Type B pancreatic cell (in vitro differentiated cells): ENCODE results near the gene ART5. TPM values are rescaled to one million over a fixed set of nuclear protein-coding genes. Genes with fewer than 3 reads are reported as not detected.

ENCODE experiments used
- DNase-seq: peaks from one replicate; pipeline ENCODE4 v3.0.0; 2021; ENCODE audit warnings: mixed read lengths; ENCODE audit not compliant: unreplicated experiment; ENCODE audit errors: extremely low spot score
- H3K27ac Mint-ChIP-seq: 2 replicates; pipeline ENCODE4 v1.8.0; 2021; ENCODE audit warnings: mild to moderate bottlenecking, mixed read lengths
- H3K27me3 Mint-ChIP-seq: 2 replicates; pipeline ENCODE4 v1.8.0; 2021; ENCODE audit warnings: mixed read lengths
- H3K36me3 Mint-ChIP-seq: 2 replicates; pipeline ENCODE4 v1.8.0; 2021; ENCODE audit warnings: mixed read lengths
- H3K4me1 Mint-ChIP-seq: one replicate; pipeline ENCODE4 v1.8.0; 2021; ENCODE audit warnings: mixed read lengths; ENCODE audit not compliant: unreplicated experiment
- H3K4me3 Mint-ChIP-seq: 2 replicates; pipeline ENCODE4 v1.8.0; 2021; ENCODE audit warnings: mild to moderate bottlenecking, mixed read lengths
- H3K9me3 Mint-ChIP-seq: 2 replicates; pipeline ENCODE4 v1.8.0; 2021; ENCODE audit warnings: mixed read lengths
- total RNA-seq: library from RNA; stranded (reverse); gene quantifications from 2 replicates; pipeline ENCODE4 v1.2.1, GENCODE V29; 2021; ENCODE audit warnings: low replicate concordance
- TF ChIP-seq, protein P1 (sequence below): fragments of 200-600 bp; sonication (generic); conservative IDR thresholded peaks from 2 replicates; pipeline ENCODE4 v1.5.0; 2021; ENCODE audit warnings: antibody characterized with exemption, mild to moderate bottlenecking

Gene ART5
- total RNA-seq, 1 donor from 2014 or later = 3.8 TPM

DNA sequence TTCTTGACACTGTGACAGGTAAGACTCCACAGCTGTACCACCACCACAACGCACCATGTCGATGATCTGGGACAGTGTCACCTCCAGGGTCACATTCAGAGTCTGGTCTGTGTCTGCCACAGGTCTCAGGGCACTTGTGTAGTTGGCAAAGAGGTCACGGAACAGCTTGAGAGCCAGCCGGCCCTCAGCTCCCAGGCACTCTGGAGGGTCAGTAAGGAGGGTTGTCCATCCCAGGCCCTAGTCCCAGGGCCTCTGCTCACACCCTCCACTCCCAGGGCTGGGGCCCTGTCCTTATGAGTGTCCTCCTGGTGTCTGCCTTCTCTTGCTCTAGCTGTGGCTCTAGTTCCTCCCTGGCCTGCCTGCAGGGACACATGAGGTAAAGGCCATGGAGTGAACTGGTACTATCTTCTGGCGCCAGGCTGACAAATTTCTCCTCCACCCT lies 28.0 kb upstream of the ART5 start:
- Mint-ChIP-seq H3K9me3 (no peaks in the 10 kb centered on the region), H3K36me3 (peaks cover 19% of the 10 kb centered on the region)

DNA sequence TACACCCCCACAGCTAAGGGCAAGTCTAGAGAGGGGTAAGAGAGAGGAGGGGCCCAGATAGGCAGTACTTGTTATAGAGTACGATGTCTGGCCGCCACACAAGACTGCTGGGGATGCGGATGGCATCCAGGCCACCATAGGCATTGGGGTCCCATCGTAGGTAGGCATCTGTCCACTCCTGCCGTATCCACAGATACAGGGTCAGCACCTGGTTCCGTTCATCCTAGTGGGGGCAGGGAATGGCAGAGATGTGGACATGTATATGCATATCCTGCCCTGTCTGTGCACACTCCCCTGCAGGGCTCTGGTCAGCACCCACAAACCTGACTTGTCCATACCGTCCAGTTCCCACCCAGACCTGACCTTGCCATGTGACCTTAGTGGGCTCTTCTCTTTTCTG lies 27.3 kb upstream of the ART5 start:
- Mint-ChIP-seq H3K27ac (no peak overlapping the region), H3K27me3 (no peaks in the 10 kb centered on the region), H3K4me1 (peaks cover 13% of the 10 kb centered on the region), H3K36me3 (peaks cover 17% of the 10 kb centered on the region), H3K9me3 (no peaks in the 10 kb centered on the region), H3K4me3 (no peak overlapping the region)
- TF ChIP-seq, protein P1, sequence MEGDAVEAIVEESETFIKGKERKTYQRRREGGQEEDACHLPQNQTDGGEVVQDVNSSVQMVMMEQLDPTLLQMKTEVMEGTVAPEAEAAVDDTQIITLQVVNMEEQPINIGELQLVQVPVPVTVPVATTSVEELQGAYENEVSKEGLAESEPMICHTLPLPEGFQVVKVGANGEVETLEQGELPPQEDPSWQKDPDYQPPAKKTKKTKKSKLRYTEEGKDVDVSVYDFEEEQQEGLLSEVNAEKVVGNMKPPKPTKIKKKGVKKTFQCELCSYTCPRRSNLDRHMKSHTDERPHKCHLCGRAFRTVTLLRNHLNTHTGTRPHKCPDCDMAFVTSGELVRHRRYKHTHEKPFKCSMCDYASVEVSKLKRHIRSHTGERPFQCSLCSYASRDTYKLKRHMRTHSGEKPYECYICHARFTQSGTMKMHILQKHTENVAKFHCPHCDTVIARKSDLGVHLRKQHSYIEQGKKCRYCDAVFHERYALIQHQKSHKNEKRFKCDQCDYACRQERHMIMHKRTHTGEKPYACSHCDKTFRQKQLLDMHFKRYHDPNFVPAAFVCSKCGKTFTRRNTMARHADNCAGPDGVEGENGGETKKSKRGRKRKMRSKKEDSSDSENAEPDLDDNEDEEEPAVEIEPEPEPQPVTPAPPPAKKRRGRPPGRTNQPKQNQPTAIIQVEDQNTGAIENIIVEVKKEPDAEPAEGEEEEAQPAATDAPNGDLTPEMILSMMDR = no peak
- DNase-seq = no peak

More for the DNA sequence above, 28.0 kb upstream of the ART5 start:
- H3K4me3 Mint-ChIP-seq = no peak overlapping the region
- no peaks in the 10 kb centered on the region for H3K27me3 Mint-ChIP-seq
- TF ChIP-seq, protein P1 = no peak
- H3K27ac Mint-ChIP-seq = no peak overlapping the region
- no peak for DNase-seq
- peaks cover 13% of the 10 kb centered on the region for H3K4me1 Mint-ChIP-seq

DNA sequence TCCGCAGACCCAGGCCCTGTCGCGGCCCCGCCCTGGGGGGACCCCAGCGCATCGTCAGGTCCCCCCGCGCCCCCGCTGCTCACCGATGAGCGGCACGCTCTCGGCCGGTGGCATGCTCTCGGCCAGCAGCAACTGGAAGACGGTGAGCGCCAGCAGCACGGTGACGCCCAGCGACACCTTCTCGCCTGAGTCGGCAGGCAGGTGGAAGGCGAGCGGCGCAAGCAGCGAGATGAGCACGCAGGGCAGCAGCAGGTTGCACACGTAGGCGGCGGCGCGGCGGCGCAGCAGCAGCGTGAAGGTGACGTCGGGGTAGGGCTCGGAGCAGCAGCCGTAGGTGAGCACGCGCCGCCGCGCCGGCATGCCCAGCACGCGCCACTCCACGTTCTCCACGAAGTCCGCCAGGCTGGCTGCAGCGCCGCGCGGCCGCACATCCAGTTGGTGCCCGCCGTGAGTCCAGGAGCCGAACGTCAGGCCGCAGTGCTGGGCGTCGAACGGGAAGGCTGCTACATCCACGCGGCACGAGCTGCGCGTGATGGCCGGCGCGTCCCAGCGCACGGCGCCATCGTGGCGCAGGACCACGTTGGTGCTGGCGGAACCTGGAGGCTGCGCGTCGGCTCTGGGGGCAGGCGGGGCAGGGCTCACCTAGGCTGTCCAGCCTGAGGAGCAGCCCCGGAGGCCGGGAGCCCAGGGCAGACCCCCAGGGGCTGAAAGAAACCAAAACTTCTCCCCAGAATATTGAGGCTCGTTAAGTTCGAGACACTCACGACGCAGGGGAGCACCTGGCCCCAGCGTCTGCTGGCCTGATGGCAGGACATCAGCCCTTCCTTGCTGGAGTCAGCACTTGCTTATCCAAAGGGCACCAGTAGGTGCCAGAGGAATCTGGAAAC lies 25.6 kb upstream of the ART5 start:
- Mint-ChIP-seq H3K36me3 (peaks cover 16% of the 10 kb centered on the region), H3K4me3 (no peak overlapping the region), H3K27ac (no peak overlapping the region), H3K9me3 (no peaks in the 10 kb centered on the region), H3K27me3 (no peaks in the 10 kb centered on the region), H3K4me1 (peaks cover 8% of the 10 kb centered on the region)
- no peak for DNase-seq
- TF ChIP-seq, protein P1 = no peak

DNA sequence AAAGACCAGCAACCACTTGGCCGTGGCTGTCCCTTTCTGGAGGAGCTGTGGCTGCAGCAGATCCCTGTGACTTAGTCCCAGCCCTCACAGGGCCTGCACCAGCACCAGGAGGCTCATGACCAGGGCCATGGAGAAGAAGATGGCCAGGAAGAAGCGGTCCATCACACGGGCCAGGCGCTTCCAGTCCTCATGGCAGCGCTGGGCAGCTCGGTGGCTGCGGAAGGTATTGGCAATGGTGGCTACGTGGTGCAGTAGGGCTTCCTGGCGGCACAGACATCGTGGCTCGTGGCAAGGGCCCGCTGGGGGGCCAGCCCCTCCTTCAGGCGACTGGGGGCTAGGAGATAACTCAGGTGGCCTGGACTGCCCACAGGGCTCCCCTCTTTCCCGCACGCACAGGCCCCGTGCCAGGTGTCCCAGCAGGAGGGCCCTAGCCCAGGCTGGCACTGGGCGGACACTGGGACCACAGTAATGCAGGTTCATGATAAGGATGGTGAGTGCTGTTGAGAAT lies 24.3 kb upstream of the ART5 start:
- no peak for DNase-seq
- H3K27me3 Mint-ChIP-seq = no peaks in the 10 kb centered on the region
- no peak overlapping the region for H3K4me3 Mint-ChIP-seq
- H3K9me3 Mint-ChIP-seq = no peaks in the 10 kb centered on the region
- H3K27ac Mint-ChIP-seq = no peak overlapping the region
- TF ChIP-seq, protein P1 = no peak
- peaks cover 13% of the 10 kb centered on the region for H3K36me3 Mint-ChIP-seq
- no peaks in the 10 kb centered on the region for H3K4me1 Mint-ChIP-seq

DNA sequence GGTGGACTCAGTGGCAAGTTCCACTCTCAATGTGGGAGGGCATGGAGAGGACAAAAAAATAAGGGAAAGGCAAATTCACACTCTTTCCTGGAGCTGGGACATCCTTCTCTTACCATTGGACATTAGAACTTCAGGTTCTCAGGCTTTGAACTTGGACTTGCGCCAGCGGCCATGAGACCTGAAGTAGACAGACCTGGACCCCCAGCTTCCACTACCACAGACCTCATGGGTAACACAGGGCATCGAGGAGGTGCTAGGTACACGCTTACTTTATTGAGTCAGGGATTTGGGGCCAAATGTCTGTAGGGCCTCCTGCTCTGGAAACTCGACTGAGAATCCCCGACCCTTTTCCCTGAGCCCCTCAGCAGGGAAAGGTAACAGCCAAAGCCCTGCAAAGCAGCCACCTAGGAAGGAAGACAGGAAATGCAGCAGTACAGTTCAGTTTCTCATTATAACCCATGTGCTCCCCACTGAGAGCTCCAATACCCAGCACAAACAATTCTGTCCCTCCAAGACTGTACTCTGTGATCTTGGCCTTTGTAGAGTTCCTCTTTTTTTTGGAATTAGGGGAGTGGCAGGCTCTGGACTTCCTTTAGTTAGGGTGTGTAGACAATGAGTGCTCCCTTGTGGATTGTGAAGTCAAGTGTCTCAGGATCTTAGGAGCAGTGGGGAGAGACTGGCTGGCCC lies 23.7 kb upstream of the ART5 start:
- DNase-seq = no peak
- no peaks in the 10 kb centered on the region for H3K4me1 Mint-ChIP-seq
- H3K36me3 Mint-ChIP-seq = peaks cover 8% of the 10 kb centered on the region
- H3K9me3 Mint-ChIP-seq = no peaks in the 10 kb centered on the region
- H3K27ac Mint-ChIP-seq = no peak overlapping the region
- H3K4me3 Mint-ChIP-seq = no peak overlapping the region
- TF ChIP-seq, protein P1 = no peak
- no peaks in the 10 kb centered on the region for H3K27me3 Mint-ChIP-seq
